GM19372 (cell line): ENCODE data around the gene FGD5.

Experiments
- ATAC-seq: cut with Tn5 transposase; IDR thresholded peaks from one replicate; pipeline ENCODE4 v1.9.1; 2021; ENCODE audit warnings: mild to moderate bottlenecking, low read depth, moderate library complexity; ENCODE audit not compliant: unreplicated experiment

Gene FGD5

GRCh38 chr3:14789221-14789620 is 29.5 kb upstream of the FGD5 start:
- ATAC-seq = no peak

GRCh38 chr3:14789640-14790285 is 29.0 kb upstream of the FGD5 start:
- no peak for ATAC-seq

- ATAC-seq = no peak
These were observed 27.3 kb upstream of the FGD5 start for GRCh38 chr3:14791343-14791945.

DNA sequence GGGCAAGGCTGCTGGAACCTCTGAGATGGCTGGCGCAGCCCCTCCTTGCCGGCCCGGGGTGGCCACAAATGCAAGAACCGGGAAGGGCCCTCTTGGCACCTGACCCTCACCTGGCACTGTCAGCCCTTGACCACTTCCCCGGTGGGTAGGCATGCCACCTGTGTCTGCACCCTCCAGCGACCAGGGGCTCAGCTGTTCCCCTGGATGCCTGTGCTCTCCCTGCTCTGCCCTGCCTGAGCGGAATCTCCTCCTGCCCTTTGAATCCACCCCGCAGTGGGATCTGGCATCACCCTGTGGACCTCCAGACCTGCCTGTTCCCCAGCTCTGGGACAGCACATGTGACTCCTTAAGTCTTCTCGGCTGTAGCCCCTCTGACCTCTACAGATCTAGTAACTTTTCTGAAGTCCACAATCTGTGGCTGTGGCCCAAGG is 26.1 kb upstream of the FGD5 start:
- ATAC-seq = no peak

GRCh38 chr3:14793126-14793857 is 25.5 kb upstream of the FGD5 start:
- ATAC-seq = no peak

- ATAC-seq = no peak
These were observed 24.9 kb upstream of the FGD5 start for GRCh38 chr3:14793858-14794234.

GRCh38 chr3:14794435-14794834 is 24.3 kb upstream of the FGD5 start:
- ATAC-seq = no peak

- ATAC-seq = no peak
These were observed 22.8 kb upstream of the FGD5 start for GRCh38 chr3:14795996-14796395.

- ATAC-seq = no peak
These were observed 22.2 kb upstream of the FGD5 start for GRCh38 chr3:14796403-14797077.

DNA sequence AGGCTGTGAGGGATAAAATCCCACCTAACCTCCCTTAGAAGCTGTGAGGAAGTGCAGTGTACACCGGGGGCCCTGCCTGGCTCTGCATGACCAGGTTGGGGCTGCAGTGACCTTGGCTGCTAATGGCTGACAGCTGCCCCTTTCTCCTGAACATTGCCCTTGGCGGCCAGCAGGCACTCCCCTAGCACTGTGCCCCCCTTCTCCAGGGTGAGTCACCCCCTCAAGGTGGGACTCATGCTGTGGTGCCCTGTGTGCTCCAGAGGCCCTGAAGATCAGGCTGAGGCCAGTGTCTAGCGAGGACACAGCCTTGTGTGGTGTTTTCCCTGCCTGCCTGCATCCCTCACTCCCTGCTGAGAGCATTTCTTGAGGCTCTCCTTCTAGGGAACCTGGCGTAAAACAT is 21.0 kb upstream of the FGD5 start:
- no peak for ATAC-seq

- ATAC-seq = no peak
These were observed 20.5 kb upstream of the FGD5 start for GRCh38 chr3:14798231-14798630.

DNA sequence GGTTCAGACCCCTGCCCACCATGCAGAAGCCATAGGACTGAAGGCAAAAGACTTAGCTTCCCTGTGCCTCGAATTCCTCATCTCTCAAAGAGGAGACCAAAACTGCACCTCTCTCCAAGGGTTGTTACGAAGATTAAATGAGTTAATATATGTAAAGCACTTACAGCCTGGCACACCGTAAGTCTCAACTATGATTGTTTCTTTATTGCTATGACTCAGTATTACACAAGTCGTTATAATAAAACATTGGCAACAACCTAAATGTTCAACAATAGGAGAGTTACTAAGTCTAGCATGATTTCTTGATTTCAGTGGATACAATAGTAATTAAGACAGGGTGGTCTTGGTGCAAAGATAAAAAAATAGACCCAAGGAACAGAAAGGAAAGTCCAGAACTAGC is 19.6 kb upstream of the FGD5 start:
- ATAC-seq = no peak

GRCh38 chr3:14801031-14801430 is 17.7 kb upstream of the FGD5 start:
- ATAC-seq = no peak

- no peak for ATAC-seq
These were observed 16.9 kb upstream of the FGD5 start for GRCh38 chr3:14801668-14802380.

GRCh38 chr3:14802381-14802731 is 16.4 kb upstream of the FGD5 start:
- no peak for ATAC-seq

GRCh38 chr3:14803101-14803980 is 15.4 kb upstream of the FGD5 start:
- ATAC-seq = no peak

GRCh38 chr3:14803981-14804834 is 14.6 kb upstream of the FGD5 start:
- no peak for ATAC-seq

- no peak for ATAC-seq
These were observed 13.7 kb upstream of the FGD5 start for GRCh38 chr3:14804835-14805780.
